CD4-positive, alpha-beta memory T cell (primary cell): Measurements from ENCODE around the gene UNC5A. TPM values are rescaled to one million over a fixed set of nuclear protein-coding genes. Genes with fewer than 3 reads are reported as not detected.

Experiments used
- CTCF ChIA-PET: fragments of 350-600 bp; sonication (Branson Sonifier 250); formaldehyde crosslinking; loops from one replicate; lab custom pipeline; 2021; ENCODE audit warnings: inconsistent platforms; ENCODE audit not compliant: partially characterized antibody; lab: Charles Lee
- POLR2A ChIA-PET: fragments of 350-600 bp; sonication (Branson Sonifier 250); formaldehyde crosslinking; loops from one replicate; lab custom pipeline; 2021; ENCODE audit not compliant: partially characterized antibody; lab: Charles Lee
- DNase-seq, 5 donors: peaks; one replicate each; pipeline versions ENCODE4 v3.0.0 to v3.0.0-alpha.2; 2020 to 2022; ENCODE audit warnings: mixed read lengths in 1 of 5
- H3K27ac ChIP-seq: one replicate; pipeline ENCODE4 v1.7.0; 2013; ENCODE audit warnings: low read depth, low read length
- H3K27me3 ChIP-seq: 2 replicates; pipeline ENCODE4 v1.7.0; 2013; ENCODE audit warnings: mild to moderate bottlenecking, low read length, moderate library complexity; ENCODE audit not compliant: insufficient read depth
- H3K36me3 ChIP-seq: 2 replicates; pipeline ENCODE4 v1.7.0; 2013; ENCODE audit warnings: mild to moderate bottlenecking, low read length, moderate library complexity; ENCODE audit not compliant: insufficient read depth
- H3K4me1 ChIP-seq: 2 replicates; pipeline ENCODE4 v1.7.0; 2013; ENCODE audit warnings: mild to moderate bottlenecking, low read length, moderate library complexity; ENCODE audit not compliant: insufficient read depth
- H3K4me3 ChIP-seq, 2 donors: one replicate each; pipeline ENCODE4 v1.7.0; 2013; ENCODE audit warnings: low read length in 2 of 2, mild to moderate bottlenecking in 1 of 2
- H3K9me3 ChIP-seq, 2 donors: one replicate each; pipeline ENCODE4 v1.7.0; 2013; ENCODE audit warnings: low read length in 2 of 2, control low read depth in 1 of 2; ENCODE audit not compliant: control insufficient read depth in 1 of 2
- H3K27ac Mint-ChIP-seq, 7 donors: one replicate each; pipeline ENCODE4 v1.8.0; 2020 to 2021; ENCODE audit warnings: mixed read lengths in 7 of 7, mild to moderate bottlenecking in 6 of 7, inconsistent platforms in 3 of 7, moderate library complexity in 3 of 7
- H3K27me3 Mint-ChIP-seq, 2 donors: one replicate each; pipeline ENCODE4 v1.8.0; 2020 to 2021; ENCODE audit warnings: mixed read lengths in 2 of 2
- H3K36me3 Mint-ChIP-seq, 2 donors: one replicate each; pipeline ENCODE4 v1.8.0; 2020 to 2021; ENCODE audit warnings: mixed read lengths in 2 of 2, inconsistent platforms in 1 of 2, mild to moderate bottlenecking in 1 of 2
- H3K4me1 Mint-ChIP-seq, 4 donors: one replicate each; pipeline ENCODE4 v1.8.0; 2020 to 2021; ENCODE audit warnings: mixed read lengths in 4 of 4, mild to moderate bottlenecking in 1 of 4
- H3K4me3 Mint-ChIP-seq, 8 donors: one replicate each; pipeline ENCODE4 v1.8.0; 2020 to 2021; ENCODE audit warnings: mixed read lengths in 8 of 8, mild to moderate bottlenecking in 7 of 8, moderate library complexity in 6 of 8, inconsistent platforms in 3 of 8
- H3K9me3 Mint-ChIP-seq, 8 donors: one replicate each; pipeline ENCODE4 v1.8.0; 2020 to 2021; ENCODE audit warnings: mixed read lengths in 8 of 8, mild to moderate bottlenecking in 5 of 8, inconsistent platforms in 3 of 8, moderate library complexity in 1 of 8
- intact Hi-C: fragments of 100-400 bp; cut with micrococcal nuclease; formaldehyde crosslinking; loops from one replicate; pipeline ENCODE4 v1.15.1; 2023
- polyA plus RNA-seq, 2 donors: library from polyadenylated mRNA; unstranded; fragments of 300-500 nt; fragmentation: Illumina TruSeq; gene quantifications; one replicate each; pipeline ENCODE4 v1.2.3, GENCODE V29; 2021
- total RNA-seq, 2 experiments: library from RNA; stranded (reverse); gene quantifications; one replicate each; pipeline ENCODE4 v1.2.3, GENCODE V29; 2021

The UNC5A gene
- total and polyA plus RNA-seq, 4 experiments from 2014 or later = not detected

DNA sequence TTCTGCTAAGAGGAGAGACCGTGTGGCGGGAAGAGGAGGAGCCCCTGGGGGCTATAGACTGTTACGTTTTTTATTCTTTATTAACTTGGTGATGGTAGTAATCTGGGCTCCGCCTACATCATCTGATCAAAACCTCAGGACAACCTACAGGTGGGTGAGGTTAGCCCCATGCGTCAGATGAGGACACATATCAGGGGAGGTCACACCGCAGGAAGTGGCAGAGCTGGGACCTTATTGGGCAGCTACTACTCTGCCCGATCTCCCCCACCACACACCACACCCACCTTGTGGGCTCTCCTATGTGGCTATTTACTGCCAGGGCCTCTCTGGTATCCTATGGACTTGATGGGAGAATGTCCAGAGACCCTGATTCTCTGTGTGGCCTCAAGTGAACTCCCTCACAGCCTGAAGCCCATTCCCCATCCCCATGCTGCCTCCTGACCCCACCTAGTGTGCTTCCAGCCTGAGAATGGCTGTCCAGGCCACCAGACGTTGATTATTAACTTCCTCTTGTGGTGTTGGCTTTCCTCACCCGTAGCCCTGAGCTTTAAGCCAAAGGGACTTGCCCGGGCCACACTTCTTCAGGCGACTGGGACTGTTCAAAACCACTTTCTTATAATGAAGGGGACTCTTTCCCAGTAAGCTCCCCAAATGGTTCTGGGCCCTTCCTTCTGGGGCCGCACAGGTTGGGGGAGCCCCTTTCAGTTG lies 8.2 kb downstream of the UNC5A start:
- peak overlapping the region; percentile 57 to 87 (median 72) for H3K4me3 Mint-ChIP-seq
- POLR2A ChIA-PET = no interaction called here
- CTCF ChIA-PET = no interaction called here
- Histone ChIP-seq H3K4me3 (no peak overlapping the region), H3K36me3 (no peaks in the 10 kb centered on the region), H3K27ac (no peak overlapping the region), H3K27me3 (peaks cover 27% of the 10 kb centered on the region), H3K9me3 (no peaks in the 10 kb centered on the region), H3K4me1 (peaks cover 9% of the 10 kb centered on the region)
- DNase-seq = peak; percentile 33 to 75 (median 52)
- peaks cover 7 to 32% (median 9%) of the 10 kb centered on the region in 4 donors for H3K4me1 Mint-ChIP-seq
- H3K36me3 Mint-ChIP-seq = no peaks in the 10 kb centered on the region
- peaks cover 44 to 65% of the 10 kb centered on the region in 2 donors for H3K27me3 Mint-ChIP-seq
- H3K27ac Mint-ChIP-seq = peak overlapping the region in 5 of 7 donors; percentile 49 to 83 (median 59)
- H3K9me3 Mint-ChIP-seq = no peaks in the 10 kb centered on the region
- intact Hi-C loops = no loop called here

DNA sequence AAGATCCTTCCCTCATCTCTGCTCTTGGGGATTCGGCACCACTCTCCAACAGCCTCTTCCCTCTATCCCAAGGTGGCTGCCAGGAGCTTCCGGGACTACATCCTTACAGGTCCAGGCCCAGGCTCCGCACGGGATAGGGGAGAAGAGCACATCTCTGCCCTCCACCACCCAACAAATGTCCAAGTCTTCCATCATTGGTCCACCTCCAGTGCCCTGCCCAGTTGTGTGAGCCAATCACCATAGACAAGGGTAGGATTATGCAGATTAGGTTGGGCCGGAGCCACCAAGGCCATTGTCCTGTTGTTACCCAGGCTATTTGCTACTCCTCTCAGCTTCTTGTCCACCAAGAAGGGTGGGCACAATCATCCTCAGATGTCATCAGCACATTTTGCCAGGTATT lies 9.1 kb downstream of the UNC5A start:
- intact Hi-C loops = no loop called here
- ChIA-PET POLR2A (no interaction called here), CTCF (no interaction called here)
- Histone ChIP-seq H3K9me3 (no peaks in the 10 kb centered on the region), H3K27me3 (peaks cover 27% of the 10 kb centered on the region), H3K27ac (no peak overlapping the region), H3K4me3 (no peak overlapping the region), H3K4me1 (peaks cover 9% of the 10 kb centered on the region), H3K36me3 (no peaks in the 10 kb centered on the region)
- no peak for DNase-seq
- Mint-ChIP-seq H3K9me3 (no peaks in the 10 kb centered on the region), H3K27ac (peak overlapping the region in 1 of 7 donors; percentile 53), H3K4me3 (peak overlapping the region in 2 of 8 donors; percentile 17 to 52), H3K36me3 (no peaks in the 10 kb centered on the region), H3K4me1 (peaks cover 7 to 26% (median 8%) of the 10 kb centered on the region in 4 donors), H3K27me3 (peaks cover 43 to 57% of the 10 kb centered on the region in 2 donors)

DNA sequence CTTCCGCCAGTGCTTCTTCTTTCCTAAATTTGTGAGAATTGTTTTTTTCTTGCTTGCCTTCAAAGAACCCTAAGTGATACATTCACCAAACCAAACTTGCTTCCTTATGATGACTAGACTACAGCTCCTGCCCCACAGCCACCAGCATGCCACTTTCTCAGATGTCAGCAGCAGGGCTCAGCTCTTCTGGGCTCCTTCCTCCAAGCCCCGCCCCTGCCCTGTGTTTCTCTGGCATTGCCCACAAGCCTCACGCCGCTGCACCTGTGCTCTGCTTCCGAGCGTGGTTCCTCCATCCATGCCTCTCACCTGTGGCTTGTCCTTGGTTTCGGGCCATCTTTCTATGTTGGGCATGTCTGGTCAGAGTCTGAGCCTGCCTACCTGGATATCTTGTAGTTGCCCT lies 10.6 kb downstream of the UNC5A start:
- Histone ChIP-seq H3K27me3 (peaks cover 21% of the 10 kb centered on the region), H3K27ac (no peak overlapping the region), H3K4me1 (peaks cover 9% of the 10 kb centered on the region), H3K4me3 (no peak overlapping the region), H3K9me3 (no peaks in the 10 kb centered on the region), H3K36me3 (no peaks in the 10 kb centered on the region)
- intact Hi-C loops = loop anchor here (10.0 kb wide), 1 partner anchor 156 kb away; no protein-coding TSS in a partner anchor
- Mint-ChIP-seq H3K27ac (no peak overlapping the region), H3K4me1 (peaks cover 7 to 23% (median 8%) of the 10 kb centered on the region in 4 donors), H3K36me3 (no peaks in the 10 kb centered on the region), H3K4me3 (peak overlapping the region in 1 of 8 donors; percentile 5), H3K9me3 (no peaks in the 10 kb centered on the region), H3K27me3 (peaks cover 30 to 45% of the 10 kb centered on the region in 2 donors)
- ChIA-PET POLR2A (no interaction called here), CTCF (interaction anchor here (1.3 kb wide), 1 partner anchor 160 kb away, joined by 3 read pairs; no protein-coding TSS in a partner anchor)
- no peak for DNase-seq

DNA sequence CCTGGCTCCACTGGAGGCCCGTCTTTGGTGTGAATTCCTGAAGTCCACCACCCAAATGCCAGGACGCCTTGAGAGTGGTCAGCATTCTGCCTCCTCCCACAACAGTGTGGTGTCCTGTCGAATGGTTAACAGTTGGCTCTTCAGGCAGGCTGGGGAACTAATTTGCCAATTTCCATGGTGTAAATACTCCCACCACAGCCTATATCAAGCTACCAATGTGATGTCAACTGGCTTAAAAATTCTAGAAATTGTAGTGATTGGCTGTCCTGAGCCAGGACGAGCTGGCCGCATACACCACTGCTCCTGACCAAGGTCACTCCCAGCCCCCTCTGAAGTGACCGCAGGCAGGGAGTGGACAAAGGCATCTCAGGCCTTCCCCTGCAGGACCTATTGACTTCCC lies 11.1 kb downstream of the UNC5A start:
- no peak for DNase-seq
- H3K9me3 ChIP-seq = no peaks in the 10 kb centered on the region
- H3K4me1 ChIP-seq = peaks cover 9% of the 10 kb centered on the region
- H3K36me3 ChIP-seq = no peaks in the 10 kb centered on the region
- POLR2A ChIA-PET = no interaction called here
- CTCF ChIA-PET = interaction anchor here (1.3 kb wide), 1 partner anchor 161 kb away, joined by 3 read pairs; no protein-coding TSS in a partner anchor
- H3K9me3 Mint-ChIP-seq = no peaks in the 10 kb centered on the region
- H3K27ac Mint-ChIP-seq = no peak overlapping the region
- peaks cover 30 to 42% of the 10 kb centered on the region in 2 donors for H3K27me3 Mint-ChIP-seq
- intact Hi-C loops = loop anchor here (10.0 kb wide), 1 partner anchor 157 kb away; no protein-coding TSS in a partner anchor
- no peaks in the 10 kb centered on the region for H3K36me3 Mint-ChIP-seq
- H3K4me1 Mint-ChIP-seq = peaks cover 7 to 22% (median 8%) of the 10 kb centered on the region in 4 donors
- no peak overlapping the region for H3K27ac ChIP-seq
- no peak overlapping the region for H3K4me3 ChIP-seq
- H3K27me3 ChIP-seq = peaks cover 17% of the 10 kb centered on the region
- H3K4me3 Mint-ChIP-seq = no peak overlapping the region

DNA sequence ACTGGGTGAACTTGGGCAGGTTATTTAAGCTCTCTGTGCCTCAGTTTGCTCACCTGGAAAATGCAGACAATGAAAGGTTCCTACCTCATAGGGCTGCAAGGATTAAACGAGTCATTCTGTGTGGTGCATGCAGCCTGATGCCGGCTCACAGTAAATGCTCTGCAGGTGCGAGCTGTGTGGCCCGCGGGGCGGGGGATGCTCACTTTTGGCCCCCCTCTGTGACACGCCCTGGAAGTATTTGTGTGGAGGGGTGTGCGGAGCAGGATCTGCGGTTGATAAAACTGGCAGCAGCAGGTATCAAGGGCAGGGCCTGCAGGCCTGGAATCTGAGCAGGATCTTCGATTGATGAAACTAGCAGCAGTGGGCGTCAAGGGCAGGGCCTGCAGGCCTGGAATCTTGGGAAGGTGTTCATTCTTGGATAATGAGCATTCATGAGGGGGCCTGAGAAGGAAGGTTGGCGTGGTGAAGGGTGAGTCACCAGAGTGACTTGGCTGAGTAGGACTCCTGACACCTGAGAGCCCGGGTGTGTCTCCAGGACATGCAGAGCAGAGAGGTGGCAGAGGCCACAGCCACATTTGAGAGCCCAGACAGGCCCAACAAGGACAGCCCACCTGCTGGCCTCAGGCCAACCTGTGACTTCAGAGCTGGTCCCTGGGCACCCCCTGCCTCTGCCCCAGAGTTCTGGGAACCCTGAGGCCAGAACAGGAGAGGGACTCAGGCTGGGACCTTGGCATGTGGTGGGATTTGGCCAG lies 11.9 kb downstream of the UNC5A start:
- Histone ChIP-seq H3K36me3 (no peaks in the 10 kb centered on the region), H3K9me3 (no peaks in the 10 kb centered on the region), H3K4me3 (no peak overlapping the region), H3K27me3 (peaks cover 9% of the 10 kb centered on the region), H3K4me1 (peaks cover 9% of the 10 kb centered on the region), H3K27ac (no peak overlapping the region)
- Mint-ChIP-seq H3K27ac (no peak overlapping the region), H3K4me1 (peaks cover 6 to 16% (median 8%) of the 10 kb centered on the region in 4 donors), H3K9me3 (no peaks in the 10 kb centered on the region), H3K27me3 (peaks cover 27 to 38% of the 10 kb centered on the region in 2 donors), H3K4me3 (no peak overlapping the region), H3K36me3 (no peaks in the 10 kb centered on the region)
- CTCF ChIA-PET = interaction anchor here (1.3 kb wide), 1 partner anchor 161 kb away, joined by 3 read pairs; no protein-coding TSS in a partner anchor
- no peak for DNase-seq
- POLR2A ChIA-PET = no interaction called here
- intact Hi-C loops = loop anchor here (10.0 kb wide), 1 partner anchor 157 kb away; no protein-coding TSS in a partner anchor

DNA sequence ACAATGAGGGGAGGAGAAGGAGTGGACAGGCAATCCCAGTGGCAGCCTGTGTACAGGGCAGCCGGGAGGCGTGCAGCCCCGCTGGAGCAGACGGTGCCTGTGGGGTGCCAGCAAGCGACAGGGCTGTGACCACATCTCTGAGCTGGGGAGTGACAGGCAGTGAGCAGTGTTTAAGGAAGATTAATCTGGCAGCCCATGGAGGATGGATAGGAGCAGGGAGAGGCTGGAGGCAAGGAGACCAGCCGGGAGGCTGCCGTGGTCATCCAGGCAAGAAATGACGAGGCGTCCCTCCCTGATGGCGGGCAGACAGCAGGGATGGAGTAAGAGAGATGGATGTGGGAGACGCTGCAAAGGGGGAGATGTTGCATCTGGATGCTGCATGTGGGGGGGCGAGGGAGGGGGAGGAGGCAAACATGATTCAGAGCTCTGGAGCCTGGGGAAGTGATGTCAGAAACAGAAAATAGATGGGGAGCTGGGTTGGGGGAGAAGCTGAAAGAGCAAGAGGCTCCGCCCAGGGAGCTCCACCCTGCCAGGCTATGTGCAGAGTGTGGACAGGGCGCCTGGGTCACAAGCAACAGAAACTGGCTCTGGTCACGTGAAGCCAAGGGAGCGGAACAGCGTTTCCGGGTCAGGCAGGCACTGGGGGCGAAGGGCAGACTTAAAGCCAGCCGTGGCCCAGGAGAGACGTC lies 12.6 kb downstream of the UNC5A start:
- Histone ChIP-seq H3K4me1 (peaks cover 7% of the 10 kb centered on the region), H3K4me3 (no peak overlapping the region), H3K27me3 (peaks cover 8% of the 10 kb centered on the region), H3K36me3 (no peaks in the 10 kb centered on the region), H3K27ac (no peak overlapping the region), H3K9me3 (no peaks in the 10 kb centered on the region)
- Mint-ChIP-seq H3K9me3 (no peaks in the 10 kb centered on the region), H3K27ac (no peak overlapping the region), H3K27me3 (peaks cover 27 to 38% of the 10 kb centered on the region in 2 donors), H3K36me3 (no peaks in the 10 kb centered on the region), H3K4me3 (peak overlapping the region in 1 of 8 donors; percentile 35), H3K4me1 (peaks cover 6 to 16% (median 8%) of the 10 kb centered on the region in 4 donors)
- ChIA-PET CTCF (no interaction called here), POLR2A (no interaction called here)
- intact Hi-C loops = loop anchor here (10.0 kb wide), 1 partner anchor 158 kb away; no protein-coding TSS in a partner anchor
- no peak for DNase-seq
